HT-29 (cell line): ENCODE data around the gene PDE7B. TPM values are rescaled to one million over a fixed set of nuclear protein-coding genes. Genes with fewer than 3 reads are reported as not detected.
A peak's percentile ranks its signal among the peaks of the same experiment; 100 is the strongest.

ENCODE experiments used
- DNase-seq: peaks from one replicate; pipeline ENCODE4 v3.0.0-alpha.2; 2015; ENCODE audit warnings: low spot score
- total RNA-seq: library from RNA; depleted of rRNA; stranded (reverse); fragments of >200 nt; shearing (Covaris generic); gene quantifications from 2 replicates; pipeline ENCODE4 v1.2.3, GENCODE V29; 2014

The PDE7B gene
- total RNA-seq, 1 experiment from 2014 or later: not detected

- no peak for DNase-seq
Observed at GRCh38 chr6:136025736-136026135, 174.2 kb downstream of the PDE7B start.

- no peak for DNase-seq
Observed at GRCh38 chr6:136030131-136030530, 178.6 kb downstream of the PDE7B start.

GRCh38 chr6:136031982-136032381, 180.5 kb downstream of the PDE7B start:
- DNase-seq: peak; percentile 38

GRCh38 chr6:136033416-136033815, 181.9 kb downstream of the PDE7B start:
- no peak for DNase-seq

- no peak for DNase-seq
Observed at GRCh38 chr6:136034422-136034821, 182.9 kb downstream of the PDE7B start.

GRCh38 chr6:136035378-136036070, 184.0 kb downstream of the PDE7B start:
- no peak for DNase-seq

- DNase-seq: no peak
Observed at GRCh38 chr6:136036071-136036380, 184.5 kb downstream of the PDE7B start.

- DNase-seq: no peak
Observed at GRCh38 chr6:136036601-136037000, 185.1 kb downstream of the PDE7B start.

- no peak for DNase-seq
Observed at GRCh38 chr6:136037242-136037875, 185.9 kb downstream of the PDE7B start.

- no peak for DNase-seq
Observed at GRCh38 chr6:136037876-136038460, 186.5 kb downstream of the PDE7B start.

- DNase-seq: no peak
Observed at GRCh38 chr6:136038531-136038930, 187.0 kb downstream of the PDE7B start.

GRCh38 chr6:136039185-136039584, 187.7 kb downstream of the PDE7B start:
- no peak for DNase-seq

GRCh38 chr6:136050475-136050874, 199.0 kb downstream of the PDE7B start:
- no peak for DNase-seq

GRCh38 chr6:136051140-136051775, 199.8 kb downstream of the PDE7B start:
- no peak for DNase-seq

- no peak for DNase-seq
Observed at GRCh38 chr6:136052031-136052430, 200.5 kb downstream of the PDE7B start.

- DNase-seq: no peak
Observed at GRCh38 chr6:136058852-136059251, 207.4 kb downstream of the PDE7B start.

- DNase-seq: no peak
Observed at GRCh38 chr6:136059308-136059707, 207.8 kb downstream of the PDE7B start.

- DNase-seq: no peak
Observed at GRCh38 chr6:136060052-136060451, 208.6 kb downstream of the PDE7B start.

GRCh38 chr6:136060759-136061158, 209.3 kb downstream of the PDE7B start:
- no peak for DNase-seq

GRCh38 chr6:136061701-136062100, 210.2 kb downstream of the PDE7B start:
- DNase-seq: no peak

GRCh38 chr6:136063096-136063495, 211.6 kb downstream of the PDE7B start:
- no peak for DNase-seq

GRCh38 chr6:136066005-136066404, 214.5 kb downstream of the PDE7B start:
- no peak for DNase-seq
